Thyroid gland (tissue), 4 donors: Measurements from ENCODE around the gene CHSY1.

Experiments used
- CTCF ChIP-seq, 6 experiments: fragments of 200-600 bp in 3 of 6; fragments of 450-650 bp in 3 of 6; sonication (generic) in 3 of 6; IDR thresholded peaks; one replicate each; pipeline ENCODE4 v1.5.1; 2016 to 2019; ENCODE audit warnings: antibody characterized with exemption in 6 of 6, mild to moderate bottlenecking in 2 of 6, inconsistent platforms in 1 of 6, moderate library complexity in 1 of 6
- POLR2A ChIP-seq, 2 donors: fragments of 450-650 bp; IDR thresholded peaks; one replicate each; pipeline ENCODE4 v1.6.1; 2017; ENCODE audit warnings: antibody characterized with exemption in 2 of 2, mild to moderate bottlenecking in 2 of 2, moderate library complexity in 1 of 2

- no peak for TF ChIP-seq CTCF (IDR thresholded peaks at IDR 0.05)
- TF ChIP-seq POLR2A (IDR thresholded peaks at IDR 0.05): no peak
These were observed 4.8 kb downstream of the CHSY1 start for GRCh38 chr15:101246824-101247745.
